ENCODE data around the gene CACFD1. TPM values are rescaled to one million over a fixed set of nuclear protein-coding genes. Genes with fewer than 3 reads are reported as not detected.

The CACFD1 gene
- total and polyA plus RNA-seq, 9 of the 15 experiments (the other 6 are each of a cell fraction or from before 2014, with no cell fraction given), result 0.11 to 1.4 (median 1.1) TPM; not detected in 2

GRCh38 chr9:133443248-133443647, 16.5 kb upstream of the CACFD1 start:
- H3K36me3 ChIP-seq (ENCODE audit: control insufficient read depth, insufficient read depth, low read length), result no peaks in the 10 kb centered on the region
- H3K4me3 ChIP-seq, result no peak overlapping the region
- intact Hi-C loops (cut with micrococcal nuclease), result no loop called here
- H3K27me3 ChIP-seq (ENCODE audit: control insufficient read depth in 2 of 2, insufficient read depth in 2 of 2, low read length in 2 of 2), result peaks cover 52 to 84% of the 10 kb centered on the region in 2 experiments
- in situ Hi-C loops (cut with MboI), result no loop called here
- H4K20me1 ChIP-seq (replicated peaks; ENCODE audit: control insufficient read depth, insufficient read depth, low read length), result peaks cover 17% of the 10 kb centered on the region; the same call in 1 of the 2 replicates
- no peak for TF ChIP-seq SNRNP70 (optimal IDR thresholded peaks at IDR 0.05; ENCODE audit: low read depth, low read length)
- H3K9me1 ChIP-seq (ENCODE audit: control insufficient read depth, insufficient read depth, low read length), result peaks cover under 1% of the 10 kb centered on the region
- FAIRE-seq (no peak), DNase-seq (ENCODE audit: extremely low read depth in 1 of 4, low spot score in 3 of 4) (no peak), ATAC-seq (no peak)
- H3K4me1 ChIP-seq (replicated peaks in 1 of 2; ENCODE audit: control insufficient read depth in 2 of 2, insufficient read depth in 2 of 2, low read length in 2 of 2), result peaks cover 0 to 23% of the 10 kb centered on the region in 2 experiments; a peak in 1 of 5 replicates
- ChIA-PET POLR2A (no interaction called here), CTCF (ENCODE audit: low intra/inter-chr PET ratio) (no interaction called here)
- H3K9me3 ChIP-seq (replicated peaks; ENCODE audit: control insufficient read depth, insufficient read depth, low read depth, low read length), result no peaks in the 10 kb centered on the region
- H3K79me2 ChIP-seq (ENCODE audit: control insufficient read depth, insufficient read depth, low read length), result no peaks in the 10 kb centered on the region
- H2AFZ ChIP-seq (ENCODE audit: low read depth, low read length), result no peak overlapping the region
- no TSS peak for BruUV-seq (replicated peaks)
- WGBS (ENCODE audit: insufficient coverage, low coverage, missing lambda C conversion rate), result 5% methylated on average over 15 of the region's 15 CpGs
- no peak overlapping the region for H3K27ac ChIP-seq (ENCODE audit: extremely low read depth, low read depth, low read length)
- no peak overlapping the region for H3K4me2 ChIP-seq (ENCODE audit: insufficient read depth, low read length)
- H3K9ac ChIP-seq (ENCODE audit: insufficient read depth in 1 of 2, low read depth in 2 of 2, low read length in 2 of 2), result peak overlapping the region in 1 of 2 experiments; percentile 15; a peak in 1 of 4 replicates

GRCh38 chr9:133443982-133444381, 15.8 kb upstream of the CACFD1 start:
- H3K27me3 ChIP-seq (ENCODE audit: control insufficient read depth in 2 of 2, insufficient read depth in 2 of 2, low read length in 2 of 2), result peaks cover 56 to 84% of the 10 kb centered on the region in 2 experiments
- H3K27ac ChIP-seq (ENCODE audit: extremely low read depth, low read depth, low read length), result no peak overlapping the region
- no peak for FAIRE-seq
- H3K4me2 ChIP-seq (ENCODE audit: insufficient read depth, low read length), result no peak overlapping the region
- DNase-seq (ENCODE audit: extremely low read depth in 1 of 4, low spot score in 3 of 4), result no peak
- H3K9me3 ChIP-seq (replicated peaks; ENCODE audit: control insufficient read depth, insufficient read depth, low read depth, low read length), result no peaks in the 10 kb centered on the region
- no peaks in the 10 kb centered on the region for H3K36me3 ChIP-seq (ENCODE audit: control insufficient read depth, insufficient read depth, low read length)
- no peak for TF ChIP-seq ZBTB2 (IDR thresholded peaks at IDR 0.05)
- TF ChIP-seq ARID4B (CRISPR knock-in tag; IDR thresholded peaks at IDR 0.05), result no peak
- TF ChIP-seq E2F6 (IDR thresholded peaks at IDR 0.05; ENCODE audit: borderline replicate concordance in 1 of 2, extremely low read depth in 1 of 2, insufficient read depth in 1 of 2, insufficient read length in 1 of 2, low read depth in 1 of 2, low read length in 1 of 2, poor library complexity in 1 of 2, severe bottlenecking in 1 of 2), result no peak
- peak; percentile 47; the same call in 1 of the 2 replicates for TF ChIP-seq PKNOX1 (IDR thresholded peaks at IDR 0.05)
- no peak for TF ChIP-seq ZBTB17 (CRISPR knock-in tag; IDR thresholded peaks at IDR 0.05)
- WGBS (ENCODE audit: insufficient coverage, low coverage, missing lambda C conversion rate), result under 1% methylated on average over 8 of the region's 8 CpGs
- H3K9ac ChIP-seq (ENCODE audit: insufficient read depth in 1 of 2, low read depth in 2 of 2, low read length in 2 of 2), result no peak overlapping the region
- ChIA-PET CTCF (ENCODE audit: low intra/inter-chr PET ratio) (no interaction called here), POLR2A (interaction anchor here (0.5 to 2.9 kb wide), 3 partner anchors 16 to 88 kb away, joined by 3 to 14 read pairs (median 3); partner anchors contain the start of gene CACFD1)
- intact Hi-C loops (cut with micrococcal nuclease) (no loop called here), in situ Hi-C loops (cut with MboI) (no loop called here)
- no peaks in the 10 kb centered on the region for H3K9me1 ChIP-seq (ENCODE audit: control insufficient read depth, insufficient read depth, low read length)
- no peak overlapping the region for H2AFZ ChIP-seq (ENCODE audit: low read depth, low read length)
- H3K79me2 ChIP-seq (ENCODE audit: control insufficient read depth, insufficient read depth, low read length), result no peaks in the 10 kb centered on the region
- no TSS peak for BruUV-seq (replicated peaks)
- H3K4me1 ChIP-seq (replicated peaks in 1 of 2; ENCODE audit: control insufficient read depth in 2 of 2, insufficient read depth in 2 of 2, low read length in 2 of 2), result peaks cover 0 to 27% of the 10 kb centered on the region in 2 experiments; a peak in 1 of 5 replicates
- no peak for ATAC-seq
- peaks cover 14% of the 10 kb centered on the region; the same call in 1 of the 2 replicates for H4K20me1 ChIP-seq (replicated peaks; ENCODE audit: control insufficient read depth, insufficient read depth, low read length)
- no peak overlapping the region for H3K4me3 ChIP-seq
